Endothelial cell of umbilical vein (primary cell): Measurements from ENCODE around the gene PPP3CA. TPM values are rescaled to one million over a fixed set of nuclear protein-coding genes. Genes with fewer than 3 reads are reported as not detected.

Source experiments
- BruUV-seq: library from RNA; stranded (reverse); fragments of 400-500 nt; replicated peaks from 2 replicates; lab custom pipeline; 2021; lab: Mats Ljungman, UMichigan
- CTCF ChIA-PET: fragments of 300-600, 350-600 bp; sonication (Branson Sonifier 250); formaldehyde crosslinking; loops from one replicate; lab custom pipeline; 2021; ENCODE audit warnings: antibody characterized with exemption, inconsistent platforms; lab: Charles Lee
- POLR2A ChIA-PET: fragments of 300-600, 350-600 bp; sonication (Branson Sonifier 250); formaldehyde crosslinking; loops from one replicate; lab custom pipeline; 2021; ENCODE audit warnings: antibody characterized with exemption, inconsistent platforms; lab: Charles Lee
- DNase-seq: peaks from one replicate; pipeline ENCODE4 v3.0.0-alpha.2; 2011; ENCODE audit warnings: low read depth, low spot score
- FAIRE-seq: peaks from 2 replicates; lab custom pipeline; 2011; peaks lifted over from hg19 to GRCh38; lab: Jason Lieb, UNC
- H2AFZ ChIP-seq: 2 replicates; pipeline ENCODE4 v1.6.0; 2012; ENCODE audit warnings: low read depth, low read length, control low read depth, inconsistent platforms
- H3K27ac ChIP-seq: 2 replicates; pipeline ENCODE4 v1.5.1; 2011; ENCODE audit warnings: low read depth, mild to moderate bottlenecking, control low read depth, low read length, moderate library complexity; ENCODE audit not compliant: insufficient read depth
- H3K27me3 ChIP-seq, 2 experiments: 2 replicates each; pipeline versions ENCODE4 v1.6.0 to v1.6.1; 2011; ENCODE audit warnings: low read length in 2 of 2, mixed read lengths in 1 of 2; ENCODE audit not compliant: control insufficient read depth in 2 of 2, insufficient read depth in 2 of 2
- H3K36me3 ChIP-seq, 2 experiments: 2 replicates in 1 of 2; 3 replicates in 1 of 2; pipeline ENCODE4 v1.5.1; 2011; ENCODE audit warnings: low read length in 2 of 2, mild to moderate bottlenecking in 1 of 2, moderate library complexity in 1 of 2; ENCODE audit not compliant: control insufficient read depth in 2 of 2, insufficient read depth in 2 of 2; ENCODE audit errors: extremely low read depth in 1 of 2
- H3K4me1 ChIP-seq: 3 replicates; pipeline ENCODE4 v1.5.1; 2011; ENCODE audit warnings: mild to moderate bottlenecking, low read length; ENCODE audit not compliant: control insufficient read depth, insufficient read depth; ENCODE audit errors: extremely low read depth
- H3K4me2 ChIP-seq: 2 replicates; pipeline ENCODE4 v1.6.1; 2011; ENCODE audit warnings: low read length, control low read depth, mixed read lengths; ENCODE audit not compliant: insufficient read depth
- H3K4me3 ChIP-seq, 3 experiments: fragments of 200-600 bp in 1 of 3; sonication (generic), shearing (Covaris generic) in 1 of 3; replicated peaks in 1 of 3; 2 replicates each; pipeline ENCODE4 v1.5.1; 2011 to 2016; ENCODE audit warnings: control low read depth in 3 of 3, low read length in 3 of 3, mild to moderate bottlenecking in 2 of 3, inconsistent platforms in 1 of 3, low read depth in 1 of 3, moderate library complexity in 1 of 3; ENCODE audit not compliant: insufficient read depth in 1 of 3
- H3K79me2 ChIP-seq: 2 replicates; pipeline ENCODE4 v1.6.0; 2012; ENCODE audit warnings: low read length, inconsistent platforms; ENCODE audit not compliant: control insufficient read depth, insufficient read depth
- H3K9ac ChIP-seq: replicated peaks from 2 replicates; pipeline ENCODE3; 2011; ENCODE audit warnings: low read length, control low read depth; ENCODE audit not compliant: insufficient read depth; ENCODE audit errors: extremely low read depth
- H3K9me1 ChIP-seq: replicated peaks from 3 replicates; pipeline ENCODE4 v1.6.0; 2011; ENCODE audit warnings: mild to moderate bottlenecking, low read length; ENCODE audit not compliant: control insufficient read depth, insufficient read depth; ENCODE audit errors: extremely low read depth
- H3K9me3 ChIP-seq: replicated peaks from 2 replicates; pipeline ENCODE4 v1.5.1; 2012; ENCODE audit warnings: low read length, inconsistent platforms; ENCODE audit not compliant: control insufficient read depth, insufficient read depth
- H4K20me1 ChIP-seq: replicated peaks from 2 replicates; pipeline ENCODE3; 2011; ENCODE audit warnings: mild to moderate bottlenecking, low read length; ENCODE audit not compliant: control insufficient read depth, insufficient read depth; ENCODE audit errors: extremely low read depth
- EZH2 ChIP-seq: IDR thresholded peaks from 2 replicates; pipeline ENCODE4 v1.6.1; 2012; ENCODE audit warnings: borderline replicate concordance, low read depth, mild to moderate bottlenecking, moderate library complexity, low read length, inconsistent platforms; ENCODE audit not compliant: severe bottlenecking
- FOS ChIP-seq: IDR thresholded peaks from 2 replicates; pipeline ENCODE4 v1.6.1; 2011; ENCODE audit warnings: mild to moderate bottlenecking, low read length, moderate library complexity, borderline replicate concordance; ENCODE audit not compliant: insufficient read depth
- GATA2 ChIP-seq: IDR thresholded peaks from 2 replicates; pipeline ENCODE4 v1.7.0; 2011; ENCODE audit warnings: low read depth, mild to moderate bottlenecking, moderate library complexity, mixed read lengths, low read length; ENCODE audit not compliant: insufficient read length, insufficient read depth
- JUN ChIP-seq: IDR thresholded peaks from 2 replicates; pipeline ENCODE4 v1.6.1; 2011; ENCODE audit warnings: borderline replicate concordance, low read depth; ENCODE audit not compliant: insufficient read length, insufficient read depth
- MYC ChIP-seq: IDR thresholded peaks from one replicate; pipeline ENCODE4 v1.6.1; 2011; ENCODE audit warnings: mild to moderate bottlenecking, low read depth, low read length
- POLR2A ChIP-seq: IDR thresholded peaks from 2 replicates; pipeline ENCODE4 v1.6.1; 2012; ENCODE audit warnings: low read depth, mild to moderate bottlenecking, control low read depth, low read length
- POLR2AphosphoS5 ChIP-seq: IDR thresholded peaks from 2 replicates; pipeline ENCODE4 v1.6.1; 2012; ENCODE audit warnings: low read depth, mild to moderate bottlenecking, control low read depth, low read length, moderate library complexity; ENCODE audit not compliant: insufficient read depth
- dilution Hi-C: fragments of 300-500 bp; cut with MboI; formaldehyde crosslinking; loops from one replicate; pipeline ENCODE4 v1.15.0; 2019; ENCODE audit warnings: low sequenced_read_pairs; ENCODE audit not compliant: extremely low pct_ligation_motif_present
- intact Hi-C: fragments of 100-400 bp; cut with micrococcal nuclease; formaldehyde crosslinking; loops from one replicate; pipeline ENCODE4 v1.10.0; 2022
- polyA plus RNA-seq, 4 experiments: library from polyadenylated mRNA; depleted of rRNA in 3 of 4; stranded (reverse) in 3 of 4; unstranded in 1 of 4; fragments of >200 nt; gene quantifications; 2 replicates each; pipeline versions ENCODE4 v1.2.1 to v1.2.3, GENCODE V29; 2011 to 2012; ENCODE audit warnings: missing spikeins in 1 of 4
- total RNA-seq: library from RNA; stranded (reverse); gene quantifications from 2 replicates; pipeline ENCODE4 v1.2.3, GENCODE V29; 2021
- TF ChIP-seq, protein P1 (sequence below), 2 donors: IDR thresholded peaks; 1 replicate in 1 of 2; 2 replicates in 1 of 2; pipeline ENCODE4 v1.5.1; 2011; ENCODE audit warnings: low read length in 2 of 2, mild to moderate bottlenecking in 2 of 2, moderate library complexity in 2 of 2, control low read depth in 1 of 2, inconsistent platforms in 1 of 2, low read depth in 1 of 2; ENCODE audit not compliant: insufficient read depth in 1 of 2; ENCODE audit errors: extremely low read depth in 1 of 2
- TF ChIP-seq, protein P2 (sequence below): IDR thresholded peaks from 2 replicates; pipeline ENCODE4 v1.6.1; 2011; ENCODE audit not compliant: insufficient read depth, insufficient read length

PPP3CA gene
- total and polyA plus RNA-seq, 2 donors (not counting 3 experiments of a cell fraction or from before 2014, with no cell fraction given) = 7.0 to 43.3 TPM

- BruUV-seq = no TSS peak
- no peak overlapping the region for H3K9ac ChIP-seq
- dilution Hi-C loops (no loop called here), intact Hi-C loops (no loop called here)
- FAIRE-seq (no peak), DNase-seq (no peak)
- H3K9me1 ChIP-seq = no peaks in the 10 kb centered on the region
- no peaks in the 10 kb centered on the region for H3K27me3 ChIP-seq
- H2AFZ ChIP-seq = no peak overlapping the region
- H3K4me3 ChIP-seq = no peak overlapping the region
- no peaks in the 10 kb centered on the region for H3K9me3 ChIP-seq
- H3K36me3 ChIP-seq = no peaks in the 10 kb centered on the region
- no peaks in the 10 kb centered on the region for H4K20me1 ChIP-seq
- H3K4me1 ChIP-seq = peaks cover 12% of the 10 kb centered on the region
- ChIA-PET POLR2A (no interaction called here), CTCF (interaction anchor here (1.2 to 2.6 kb wide), 4 partner anchors 12 to 1115 kb away, joined by 3 to 13 read pairs (median 3); no protein-coding TSS in a partner anchor)
- no peak overlapping the region for H3K27ac ChIP-seq
- no peaks in the 10 kb centered on the region for H3K79me2 ChIP-seq
- TF ChIP-seq EZH2 (no peak), JUN (no peak), FOS (no peak), POLR2A (no peak), POLR2AphosphoS5 (no peak), GATA2 (no peak), MYC (no peak)
- TF ChIP-seq, protein P1, sequence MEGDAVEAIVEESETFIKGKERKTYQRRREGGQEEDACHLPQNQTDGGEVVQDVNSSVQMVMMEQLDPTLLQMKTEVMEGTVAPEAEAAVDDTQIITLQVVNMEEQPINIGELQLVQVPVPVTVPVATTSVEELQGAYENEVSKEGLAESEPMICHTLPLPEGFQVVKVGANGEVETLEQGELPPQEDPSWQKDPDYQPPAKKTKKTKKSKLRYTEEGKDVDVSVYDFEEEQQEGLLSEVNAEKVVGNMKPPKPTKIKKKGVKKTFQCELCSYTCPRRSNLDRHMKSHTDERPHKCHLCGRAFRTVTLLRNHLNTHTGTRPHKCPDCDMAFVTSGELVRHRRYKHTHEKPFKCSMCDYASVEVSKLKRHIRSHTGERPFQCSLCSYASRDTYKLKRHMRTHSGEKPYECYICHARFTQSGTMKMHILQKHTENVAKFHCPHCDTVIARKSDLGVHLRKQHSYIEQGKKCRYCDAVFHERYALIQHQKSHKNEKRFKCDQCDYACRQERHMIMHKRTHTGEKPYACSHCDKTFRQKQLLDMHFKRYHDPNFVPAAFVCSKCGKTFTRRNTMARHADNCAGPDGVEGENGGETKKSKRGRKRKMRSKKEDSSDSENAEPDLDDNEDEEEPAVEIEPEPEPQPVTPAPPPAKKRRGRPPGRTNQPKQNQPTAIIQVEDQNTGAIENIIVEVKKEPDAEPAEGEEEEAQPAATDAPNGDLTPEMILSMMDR (IDR thresholded peaks at IDR 0.05; ENCODE audit: extremely low read depth in 1 of 2, insufficient read depth in 1 of 2, low read depth in 1 of 2, low read length in 2 of 2) = no peak
- TF ChIP-seq, protein P2, sequence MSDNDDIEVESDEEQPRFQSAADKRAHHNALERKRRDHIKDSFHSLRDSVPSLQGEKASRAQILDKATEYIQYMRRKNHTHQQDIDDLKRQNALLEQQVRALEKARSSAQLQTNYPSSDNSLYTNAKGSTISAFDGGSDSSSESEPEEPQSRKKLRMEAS = no peak
- H3K4me2 ChIP-seq = no peak overlapping the region
These were observed 162.7 kb downstream of the PPP3CA start for GRCh38 chr4:101184668-101185067.
